Measurements from ENCODE around the gene HELZ2. TPM values are rescaled to one million over a fixed set of nuclear protein-coding genes. Genes with fewer than 3 reads are reported as not detected.
A peak's percentile ranks its signal among the peaks of the same experiment; 100 is the strongest.
"Not testable (repeated sequence)": the region's sequence is repeated elsewhere in the genome, so short reads cannot be mapped to it uniquely, and the experiment has no call there.

Gene HELZ2
- total RNA-seq, 1 donor from 2014 or later: 188 TPM

GRCh38 chr20:63617092-63617875 lies 43.2 kb upstream of the HELZ2 start:
- TF ChIP-seq EZH2 (IDR thresholded peaks at IDR 0.05; ENCODE audit: insufficient read depth, low read length): no peak
- TF ChIP-seq CTCF (IDR thresholded peaks at IDR 0.05; ENCODE audit: insufficient read depth, low read depth, low read length): no peak
- peaks cover 24% of the 10 kb centered on the region for H3K36me3 Mint-ChIP-seq (ENCODE audit: low read depth, unreplicated experiment)
- Histone ChIP-seq H3K79me2 (ENCODE audit: insufficient read depth, low read length) (peaks cover 47% of the 10 kb centered on the region), H3K36me3 (ENCODE audit: insufficient read depth, low read length) (no peaks in the 10 kb centered on the region), H3K9me3 (ENCODE audit: insufficient read depth, low read depth, low read length) (no peaks in the 10 kb centered on the region), H3K9ac (ENCODE audit: low read length) (no peak overlapping the region), H4K20me1 (ENCODE audit: insufficient read depth, low read length) (peaks cover 45% of the 10 kb centered on the region), H3K4me2 (ENCODE audit: low read length) (no peak overlapping the region), H2AFZ (ENCODE audit: low read depth, low read length) (no peak overlapping the region), H3K4me3 (ENCODE audit: insufficient read depth, low read depth, low read length) (no peak overlapping the region), H3K4me1 (ENCODE audit: insufficient read depth, low read length) (no peaks in the 10 kb centered on the region), H3K27ac (ENCODE audit: low read depth, low read length) (no peak overlapping the region), H3K27me3 (ENCODE audit: insufficient read depth, low read length) (no peaks in the 10 kb centered on the region)
- FAIRE-seq: no peak
- no peaks in the 10 kb centered on the region for H3K9me3 Mint-ChIP-seq (ENCODE audit: unreplicated experiment)
- DNase-seq (ENCODE audit: low read depth): no peak
- peaks cover 5% of the 10 kb centered on the region for H3K4me1 Mint-ChIP-seq (ENCODE audit: low read depth, unreplicated experiment)
- H3K27ac Mint-ChIP-seq (ENCODE audit: unreplicated experiment): no peak overlapping the region
- no peaks in the 10 kb centered on the region for H3K27me3 Mint-ChIP-seq (ENCODE audit: low read depth, unreplicated experiment)
- peak overlapping the region; percentile 4 for H3K4me3 Mint-ChIP-seq (ENCODE audit: unreplicated experiment)

GRCh38 chr20:63613863-63614594 lies 40.0 kb upstream of the HELZ2 start:
- not testable (repeated sequence) for FAIRE-seq; H3K27me3 ChIP-seq (ENCODE audit: insufficient read depth, low read length); H3K9me3 ChIP-seq (ENCODE audit: insufficient read depth, low read depth, low read length); H3K4me1 Mint-ChIP-seq (ENCODE audit: low read depth, unreplicated experiment); H3K36me3 ChIP-seq (ENCODE audit: insufficient read depth, low read length); H3K4me2 ChIP-seq (ENCODE audit: low read length); H2AFZ ChIP-seq (ENCODE audit: low read depth, low read length); H3K27ac Mint-ChIP-seq (ENCODE audit: unreplicated experiment); H3K4me1 ChIP-seq (ENCODE audit: insufficient read depth, low read length); DNase-seq (ENCODE audit: low read depth); H3K27me3 Mint-ChIP-seq (ENCODE audit: low read depth, unreplicated experiment); H3K27ac ChIP-seq (ENCODE audit: low read depth, low read length); H3K9ac ChIP-seq (ENCODE audit: low read length); H3K4me3 Mint-ChIP-seq (ENCODE audit: unreplicated experiment); H3K9me3 Mint-ChIP-seq (ENCODE audit: unreplicated experiment); H3K4me3 ChIP-seq (ENCODE audit: insufficient read depth, low read depth, low read length)
- Histone ChIP-seq H4K20me1 (ENCODE audit: insufficient read depth, low read length) (peaks cover 39% of the 10 kb centered on the region), H3K79me2 (ENCODE audit: insufficient read depth, low read length) (peaks cover 32% of the 10 kb centered on the region)
- H3K36me3 Mint-ChIP-seq (ENCODE audit: low read depth, unreplicated experiment): peaks cover 24% of the 10 kb centered on the region

GRCh38 chr20:63612276-63612931 lies 38.4 kb upstream of the HELZ2 start:
- Histone ChIP-seq H3K9ac (ENCODE audit: low read length) (no peak overlapping the region), H3K4me1 (ENCODE audit: insufficient read depth, low read length) (no peaks in the 10 kb centered on the region), H3K27ac (ENCODE audit: low read depth, low read length) (no peak overlapping the region), H3K79me2 (ENCODE audit: insufficient read depth, low read length) (peaks cover 20% of the 10 kb centered on the region), H3K36me3 (ENCODE audit: insufficient read depth, low read length) (no peaks in the 10 kb centered on the region), H3K9me3 (ENCODE audit: insufficient read depth, low read depth, low read length) (no peaks in the 10 kb centered on the region), H3K27me3 (ENCODE audit: insufficient read depth, low read length) (no peaks in the 10 kb centered on the region), H2AFZ (ENCODE audit: low read depth, low read length) (no peak overlapping the region), H3K4me3 (ENCODE audit: insufficient read depth, low read depth, low read length) (no peak overlapping the region), H3K4me2 (ENCODE audit: low read length) (no peak overlapping the region), H4K20me1 (ENCODE audit: insufficient read depth, low read length) (peaks cover 30% of the 10 kb centered on the region)
- H3K9me3 Mint-ChIP-seq (ENCODE audit: unreplicated experiment): no peaks in the 10 kb centered on the region
- FAIRE-seq: no peak
- no peak for TF ChIP-seq EZH2 (IDR thresholded peaks at IDR 0.05; ENCODE audit: insufficient read depth, low read length)
- TF ChIP-seq CTCF (IDR thresholded peaks at IDR 0.05; ENCODE audit: insufficient read depth, low read depth, low read length): no peak
- H3K4me3 Mint-ChIP-seq (ENCODE audit: unreplicated experiment): peak overlapping the region; percentile 45
- no peaks in the 10 kb centered on the region for H3K27me3 Mint-ChIP-seq (ENCODE audit: low read depth, unreplicated experiment)
- H3K36me3 Mint-ChIP-seq (ENCODE audit: low read depth, unreplicated experiment): peaks cover 15% of the 10 kb centered on the region
- H3K27ac Mint-ChIP-seq (ENCODE audit: unreplicated experiment): no peak overlapping the region
- DNase-seq (ENCODE audit: low read depth): no peak
- peaks cover 7% of the 10 kb centered on the region for H3K4me1 Mint-ChIP-seq (ENCODE audit: low read depth, unreplicated experiment)
